Activated T-cell treated with anti-CD3 and anti-CD28 coated beads, Interleukin-2, amount 50 U/mL, for 24 hours (primary cell): ENCODE data around the gene LTB4R2.
A peak's percentile ranks its signal among the peaks of the same experiment; 100 is the strongest.
"Not testable (repeated sequence)": the region's sequence is repeated elsewhere in the genome, so short reads cannot be mapped to it uniquely, and the experiment has no call there.

ENCODE experiments used
- DNase-seq: peaks from one replicate; pipeline ENCODE4 v3.0.0-alpha.2; 2020
- H3K27ac Mint-ChIP-seq: 2 replicates; pipeline ENCODE4 v1.8.0; 2020; ENCODE audit warnings: mild to moderate bottlenecking, mixed read lengths
- H3K27me3 Mint-ChIP-seq: 2 replicates; pipeline ENCODE4 v1.8.0; 2020; ENCODE audit warnings: mixed read lengths
- H3K36me3 Mint-ChIP-seq: 2 replicates; pipeline ENCODE4 v1.8.0; 2020; ENCODE audit warnings: low read depth, mixed read lengths
- H3K4me1 Mint-ChIP-seq: 2 replicates; pipeline ENCODE4 v1.8.0; 2020; ENCODE audit warnings: low read depth, mixed read lengths
- H3K4me3 Mint-ChIP-seq: 2 replicates; pipeline ENCODE4 v1.8.0; 2020; ENCODE audit warnings: mild to moderate bottlenecking, moderate library complexity, mixed read lengths
- H3K9me3 Mint-ChIP-seq: 2 replicates; pipeline ENCODE4 v1.8.0; 2020; ENCODE audit warnings: mixed read lengths

Gene LTB4R2

DNA sequence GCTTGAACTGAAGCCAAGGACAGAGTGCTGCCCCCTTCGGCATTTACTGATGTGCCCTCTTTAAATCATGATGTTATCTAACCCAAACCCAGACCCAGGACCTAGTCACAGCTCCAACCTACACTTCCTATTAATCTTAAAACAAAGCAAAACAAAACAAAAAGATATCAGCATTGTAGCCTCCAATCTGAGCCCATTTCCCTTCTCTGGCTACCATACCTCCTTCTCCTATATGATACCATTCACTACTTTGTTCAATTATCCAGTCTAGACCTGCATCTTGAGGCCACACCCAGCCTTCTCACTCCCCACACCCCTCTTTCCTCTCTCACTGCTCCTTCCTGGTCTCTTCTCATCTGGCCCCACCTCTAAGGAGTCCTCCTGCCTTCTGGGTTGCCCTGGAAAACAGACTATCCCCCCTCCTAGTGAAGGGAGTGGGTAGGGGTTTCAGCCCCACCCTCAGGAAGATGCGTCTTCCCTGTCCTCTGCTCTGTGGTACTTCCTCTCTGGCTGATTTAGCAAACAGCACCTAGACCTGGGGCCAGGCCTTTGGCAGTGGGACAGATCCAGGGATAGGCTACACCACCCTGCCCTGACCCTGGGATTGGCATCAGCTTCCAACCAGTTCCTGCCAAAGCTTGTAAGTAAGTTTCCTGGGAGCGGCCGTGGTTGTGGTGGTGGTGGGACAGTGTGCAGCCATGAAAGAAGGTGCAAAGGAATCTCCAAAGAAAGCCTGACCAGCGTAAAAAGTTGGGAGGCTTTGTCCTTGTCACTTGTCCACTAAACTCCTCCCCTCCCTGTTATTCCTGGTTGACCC lies 4.6 kb downstream of the LTB4R2 start:
- Mint-ChIP-seq H3K4me3 (no peak overlapping the region), H3K27ac (peak overlapping the region; percentile 51), H3K36me3 (peaks cover 42% of the 10 kb centered on the region), H3K4me1 (peaks cover 66% of the 10 kb centered on the region), H3K27me3 (no peaks in the 10 kb centered on the region), H3K9me3 (no peaks in the 10 kb centered on the region)
- DNase-seq, result no peak

DNA sequence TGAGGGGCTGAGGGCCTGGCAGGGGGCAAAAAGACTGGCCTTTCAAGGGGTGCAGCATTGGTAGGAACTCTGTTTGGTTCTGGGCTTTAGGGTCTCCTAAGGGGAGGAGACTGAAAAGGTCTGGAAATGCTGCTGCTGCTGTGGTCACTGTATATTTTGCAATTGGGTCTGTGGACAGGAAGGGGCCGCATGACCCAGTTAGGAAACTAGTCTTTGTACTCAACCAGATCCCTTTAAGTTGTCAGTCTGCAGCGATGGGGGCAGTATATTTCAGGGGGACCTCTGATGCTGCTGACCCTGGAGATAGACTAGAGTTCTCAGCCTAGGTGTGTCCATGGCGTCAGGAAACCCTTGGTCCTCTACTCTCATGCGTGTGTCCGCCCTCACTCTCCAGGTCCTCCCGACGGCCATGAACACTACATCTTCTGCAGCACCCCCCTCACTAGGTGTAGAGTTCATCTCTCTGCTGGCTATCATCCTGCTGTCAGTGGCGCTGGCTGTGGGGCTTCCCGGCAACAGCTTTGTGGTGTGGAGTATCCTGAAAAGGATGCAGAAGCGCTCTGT lies 5.4 kb downstream of the LTB4R2 start:
- peaks cover 58% of the 10 kb centered on the region for H3K4me1 Mint-ChIP-seq

DNA sequence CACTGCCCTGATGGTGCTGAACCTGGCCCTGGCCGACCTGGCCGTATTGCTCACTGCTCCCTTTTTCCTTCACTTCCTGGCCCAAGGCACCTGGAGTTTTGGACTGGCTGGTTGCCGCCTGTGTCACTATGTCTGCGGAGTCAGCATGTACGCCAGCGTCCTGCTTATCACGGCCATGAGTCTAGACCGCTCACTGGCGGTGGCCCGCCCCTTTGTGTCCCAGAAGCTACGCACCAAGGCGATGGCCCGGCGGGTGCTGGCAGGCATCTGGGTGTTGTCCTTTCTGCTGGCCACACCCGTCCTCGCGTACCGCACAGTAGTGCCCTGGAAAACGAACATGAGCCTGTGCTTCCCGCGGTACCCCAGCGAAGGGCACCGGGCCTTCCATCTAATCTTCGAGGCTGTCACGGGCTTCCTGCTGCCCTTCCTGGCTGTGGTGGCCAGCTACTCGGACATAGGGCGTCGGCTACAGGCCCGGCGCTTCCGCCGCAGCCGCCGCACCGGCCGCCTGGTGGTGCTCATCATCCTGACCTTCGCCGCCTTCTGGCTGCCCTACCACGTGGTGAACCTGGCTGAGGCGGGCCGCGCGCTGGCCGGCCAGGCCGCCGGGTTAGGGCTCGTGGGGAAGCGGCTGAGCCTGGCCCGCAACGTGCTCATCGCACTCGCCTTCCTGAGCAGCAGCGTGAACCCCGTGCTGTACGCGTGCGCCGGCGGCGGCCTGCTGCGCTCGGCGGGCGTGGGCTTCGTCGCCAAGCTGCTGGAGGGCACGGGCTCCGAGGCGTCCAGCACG lies 6.1 kb downstream of the LTB4R2 start:
- H3K27me3 Mint-ChIP-seq, result no peaks in the 10 kb centered on the region
- no peak overlapping the region for H3K27ac Mint-ChIP-seq
- no peak overlapping the region for H3K4me3 Mint-ChIP-seq
- no peaks in the 10 kb centered on the region for H3K9me3 Mint-ChIP-seq
- H3K36me3 Mint-ChIP-seq, result peaks cover 35% of the 10 kb centered on the region
- H3K4me1 Mint-ChIP-seq, result peaks cover 56% of the 10 kb centered on the region
- DNase-seq, result no peak

More for the DNA sequence above, 5.4 kb downstream of the LTB4R2 start:
- no peak for DNase-seq
- Mint-ChIP-seq H3K9me3 (no peaks in the 10 kb centered on the region), H3K4me3 (no peak overlapping the region), H3K36me3 (peaks cover 37% of the 10 kb centered on the region), H3K27ac (peak overlapping the region; percentile 26), H3K27me3 (no peaks in the 10 kb centered on the region)

DNA sequence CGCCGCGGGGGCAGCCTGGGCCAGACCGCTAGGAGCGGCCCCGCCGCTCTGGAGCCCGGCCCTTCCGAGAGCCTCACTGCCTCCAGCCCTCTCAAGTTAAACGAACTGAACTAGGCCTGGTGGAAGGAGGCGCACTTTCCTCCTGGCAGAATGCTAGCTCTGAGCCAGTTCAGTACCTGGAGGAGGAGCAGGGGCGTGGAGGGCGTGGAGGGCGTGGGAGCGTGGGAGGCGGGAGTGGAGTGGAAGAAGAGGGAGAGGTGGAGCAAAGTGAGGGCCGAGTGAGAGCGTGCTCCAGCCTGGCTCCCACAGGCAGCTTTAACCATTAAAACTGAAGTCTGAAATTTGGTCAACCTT lies 6.6 kb downstream of the LTB4R2 start:
- H3K27me3 Mint-ChIP-seq, result no peaks in the 10 kb centered on the region
- no peak overlapping the region for H3K4me3 Mint-ChIP-seq
- H3K27ac Mint-ChIP-seq, result no peak overlapping the region
- H3K36me3 Mint-ChIP-seq, result peaks cover 35% of the 10 kb centered on the region
- peaks cover 52% of the 10 kb centered on the region for H3K4me1 Mint-ChIP-seq
- H3K9me3 Mint-ChIP-seq, result no peaks in the 10 kb centered on the region
- no peak for DNase-seq

DNA sequence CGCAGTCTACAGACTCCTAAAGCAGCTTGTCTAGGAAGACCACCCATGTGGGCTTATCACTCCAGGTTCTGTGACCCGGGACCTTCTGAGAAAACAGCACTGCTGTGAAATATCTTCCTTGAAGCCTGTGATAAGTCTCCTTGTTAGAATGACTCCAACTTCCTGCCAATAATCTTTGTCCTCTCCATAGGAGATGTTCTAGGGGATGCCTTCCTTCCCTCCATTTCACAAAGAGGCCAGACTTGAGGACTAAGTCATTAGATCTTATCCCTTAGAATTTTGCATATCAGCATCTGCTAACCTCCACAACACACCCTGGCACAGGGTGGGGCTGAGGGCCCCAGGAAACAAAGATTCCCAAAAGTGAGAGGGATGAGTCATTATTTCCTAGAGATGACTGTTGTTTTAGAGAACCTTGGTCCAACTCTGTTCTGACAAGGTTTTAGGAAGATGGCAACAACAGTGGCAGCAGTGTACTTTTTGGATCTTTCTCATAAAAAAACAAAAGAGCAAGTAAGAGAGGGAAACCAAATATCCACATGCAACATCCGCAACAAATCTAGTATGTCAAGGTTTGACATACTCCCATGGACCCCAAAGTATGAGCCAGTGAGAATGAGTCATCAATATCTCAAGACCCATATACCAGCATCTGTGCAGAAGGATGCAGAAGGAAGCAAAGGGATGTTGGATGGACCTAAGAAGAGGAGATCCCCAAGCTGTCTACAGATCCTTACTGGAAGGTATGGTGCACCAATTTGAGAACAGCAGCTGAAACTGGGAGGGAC lies 7.4 kb downstream of the LTB4R2 start:
- H3K27ac Mint-ChIP-seq, result peak overlapping the region; percentile 69
- no peaks in the 10 kb centered on the region for H3K27me3 Mint-ChIP-seq
- DNase-seq, result no peak
- H3K4me3 Mint-ChIP-seq, result no peak overlapping the region
- H3K36me3 Mint-ChIP-seq, result peaks cover 28% of the 10 kb centered on the region
- H3K4me1 Mint-ChIP-seq, result peaks cover 45% of the 10 kb centered on the region
- no peaks in the 10 kb centered on the region for H3K9me3 Mint-ChIP-seq

DNA sequence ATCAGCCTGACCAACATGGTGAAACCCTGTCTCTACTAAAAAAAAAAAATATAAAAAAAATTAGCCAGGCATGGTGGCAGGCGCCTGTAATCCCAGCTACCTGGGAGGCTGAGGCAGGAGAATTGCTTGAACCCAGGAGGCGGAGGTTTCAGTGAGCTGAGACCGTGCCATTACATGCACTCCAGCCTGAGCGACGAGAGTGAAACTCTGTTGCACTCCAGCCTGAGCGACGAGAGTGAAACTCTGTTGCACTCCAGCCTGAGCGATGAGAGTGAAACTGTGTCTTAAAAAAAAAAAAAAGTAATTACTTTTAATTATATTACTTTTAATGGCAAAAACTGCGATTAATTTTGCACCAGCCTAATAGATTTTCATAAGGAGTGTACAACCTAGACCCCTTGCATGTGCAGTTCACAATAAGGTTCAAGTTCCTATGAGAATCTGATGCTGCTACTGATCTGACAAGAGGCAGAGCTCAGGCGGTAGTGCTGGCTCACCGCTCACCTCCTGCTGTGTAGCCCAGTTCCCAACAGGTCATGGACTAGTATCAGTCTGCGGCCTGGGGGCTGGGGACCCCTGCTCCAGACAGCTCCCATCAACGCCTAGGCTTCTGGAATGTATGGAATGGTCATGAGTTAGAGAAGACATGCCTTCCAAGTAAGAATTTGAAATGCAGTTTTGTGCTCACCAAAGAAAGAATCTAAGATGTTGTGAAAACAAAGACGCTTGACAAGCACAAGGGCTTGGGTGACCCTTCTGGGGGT lies 11.5 kb downstream of the LTB4R2 start:
- H3K4me1 Mint-ChIP-seq, result peaks cover 16% of the 10 kb centered on the region
- H3K9me3 Mint-ChIP-seq, result no peaks in the 10 kb centered on the region
- peaks cover 4% of the 10 kb centered on the region for H3K36me3 Mint-ChIP-seq
- no peak overlapping the region for H3K4me3 Mint-ChIP-seq
- H3K27me3 Mint-ChIP-seq, result no peaks in the 10 kb centered on the region
- DNase-seq, result no peak
- no peak overlapping the region for H3K27ac Mint-ChIP-seq

DNA sequence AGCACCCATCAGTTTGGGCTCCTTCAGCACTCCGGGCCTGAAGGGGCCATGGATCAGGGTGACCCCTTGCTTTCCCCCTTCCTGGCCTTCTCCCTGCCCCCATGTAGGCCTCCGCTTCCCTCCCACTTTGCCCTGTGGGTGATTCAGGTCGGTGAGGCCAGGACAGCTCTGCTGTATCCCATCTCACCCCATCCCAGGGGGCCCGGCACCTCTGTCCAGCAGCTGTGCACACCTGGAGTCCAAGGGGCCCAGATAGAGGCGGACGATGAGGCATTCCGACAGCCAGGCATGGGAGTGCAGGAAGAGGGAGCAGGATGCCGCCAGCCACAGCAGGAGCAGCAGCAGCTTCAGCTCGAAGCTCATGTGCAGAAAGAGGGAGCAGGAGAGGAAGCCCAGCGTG lies 12.7 kb downstream of the LTB4R2 start:
- H3K36me3 Mint-ChIP-seq, result no peaks in the 10 kb centered on the region
- H3K9me3 Mint-ChIP-seq, result no peaks in the 10 kb centered on the region
- no peak overlapping the region for H3K4me3 Mint-ChIP-seq
- no peak for DNase-seq
- no peak overlapping the region for H3K27ac Mint-ChIP-seq
- peaks cover 8% of the 10 kb centered on the region for H3K4me1 Mint-ChIP-seq
- H3K27me3 Mint-ChIP-seq, result no peaks in the 10 kb centered on the region

DNA sequence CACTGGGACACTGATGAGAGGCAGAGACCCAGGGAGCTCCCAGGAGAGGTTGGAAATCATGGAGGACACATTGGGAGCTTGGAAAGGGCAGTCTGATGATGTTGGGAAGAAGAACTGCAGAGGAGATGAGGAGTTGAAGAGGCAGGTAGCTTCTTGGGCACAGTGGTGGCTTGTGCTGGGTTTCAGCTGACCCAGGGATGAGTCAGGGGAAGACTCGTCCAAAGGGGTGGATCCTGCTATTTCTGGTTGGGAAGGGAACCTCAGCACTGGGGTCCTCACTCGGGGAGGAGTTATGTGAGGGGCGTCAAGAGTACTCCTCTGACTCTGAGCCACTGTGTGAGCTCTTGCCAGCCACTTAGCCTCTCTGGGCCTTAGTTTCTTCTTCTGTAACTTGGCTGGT lies 13.4 kb downstream of the LTB4R2 start:
- Mint-ChIP-seq H3K27me3 (no peaks in the 10 kb centered on the region), H3K9me3 (no peaks in the 10 kb centered on the region), H3K36me3 (no peaks in the 10 kb centered on the region), H3K27ac (no peak overlapping the region), H3K4me1 (peaks cover 4% of the 10 kb centered on the region), H3K4me3 (no peak overlapping the region)
- DNase-seq, result no peak

DNA sequence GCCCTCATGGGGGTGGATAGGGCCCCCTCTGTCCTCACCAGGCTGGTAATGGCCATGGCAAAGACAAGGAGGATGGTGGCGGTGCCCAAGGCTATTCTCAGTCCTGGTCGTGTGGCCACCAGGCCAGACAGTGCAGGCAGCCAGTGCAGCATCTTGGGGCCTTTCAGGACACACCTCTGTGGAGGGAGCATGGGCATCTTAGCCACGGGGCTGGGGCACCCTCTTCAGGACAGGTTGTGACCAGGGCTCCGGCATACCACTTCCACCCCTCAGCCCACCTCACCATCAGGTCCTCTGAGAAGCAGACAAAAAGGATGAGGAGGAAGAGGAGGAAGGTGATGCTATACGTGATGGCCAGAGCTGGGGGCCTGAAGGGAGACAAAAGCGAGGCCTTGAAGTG lies 14.1 kb downstream of the LTB4R2 start:
- H3K36me3 Mint-ChIP-seq, result no peaks in the 10 kb centered on the region
- H3K4me3 Mint-ChIP-seq, result no peak overlapping the region
- H3K27ac Mint-ChIP-seq, result no peak overlapping the region
- H3K27me3 Mint-ChIP-seq, result no peaks in the 10 kb centered on the region
- no peaks in the 10 kb centered on the region for H3K9me3 Mint-ChIP-seq
- no peak for DNase-seq
- peaks cover 4% of the 10 kb centered on the region for H3K4me1 Mint-ChIP-seq

DNA sequence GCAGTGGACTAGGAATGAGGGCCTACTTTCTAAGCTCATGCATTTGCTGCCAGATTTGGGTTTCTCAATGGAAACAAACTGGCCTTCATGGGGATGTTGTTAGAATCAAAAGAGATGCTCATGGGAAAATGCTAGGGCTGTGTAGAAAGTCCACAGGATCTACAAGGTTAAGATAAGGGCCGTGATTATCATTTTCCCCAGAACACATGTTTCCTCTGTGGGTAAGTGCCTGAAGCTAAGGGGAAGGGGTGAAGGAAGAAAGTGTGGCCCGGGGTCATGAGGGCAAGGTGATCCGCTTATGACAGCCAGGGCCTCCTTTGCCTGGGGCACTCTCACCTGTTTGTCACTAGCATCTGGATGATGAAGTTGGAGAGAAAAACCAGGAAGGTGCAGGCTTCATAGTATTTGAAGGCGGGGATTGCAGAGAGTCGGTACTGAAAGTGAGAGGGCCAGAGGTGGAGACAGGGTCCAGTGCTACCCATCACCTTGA lies 15.1 kb downstream of the LTB4R2 start:
- H3K9me3 Mint-ChIP-seq, result no peaks in the 10 kb centered on the region
- H3K4me1 Mint-ChIP-seq, result peaks cover 15% of the 10 kb centered on the region
- no peaks in the 10 kb centered on the region for H3K36me3 Mint-ChIP-seq
- no peak overlapping the region for H3K27ac Mint-ChIP-seq
- H3K4me3 Mint-ChIP-seq, result no peak overlapping the region
- no peak for DNase-seq
- no peaks in the 10 kb centered on the region for H3K27me3 Mint-ChIP-seq

DNA sequence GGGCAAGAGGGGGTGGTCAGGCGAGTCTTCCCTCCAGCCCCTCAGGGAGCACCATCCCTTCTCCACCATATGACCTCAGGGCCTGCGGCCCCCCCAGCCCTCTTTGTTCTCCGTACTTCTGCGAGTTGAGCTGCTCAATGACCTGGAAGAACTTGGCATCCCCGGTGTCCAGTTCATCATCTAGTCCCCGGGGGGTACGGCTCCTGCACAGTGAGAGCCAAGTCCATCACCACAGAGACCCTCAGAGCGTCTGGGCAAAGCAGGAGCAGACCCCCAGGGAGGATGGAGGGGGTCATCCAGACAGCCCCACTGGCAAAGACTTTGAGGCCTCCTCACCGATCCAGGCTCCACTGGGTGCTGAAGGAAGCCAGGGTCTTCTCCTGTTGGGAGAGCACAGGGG lies 16.0 kb downstream of the LTB4R2 start:
- Mint-ChIP-seq H3K9me3 (no peaks in the 10 kb centered on the region), H3K4me1 (peaks cover 16% of the 10 kb centered on the region), H3K27ac (no peak overlapping the region), H3K4me3 (no peak overlapping the region), H3K27me3 (no peaks in the 10 kb centered on the region), H3K36me3 (no peaks in the 10 kb centered on the region)
- DNase-seq, result no peak

DNA sequence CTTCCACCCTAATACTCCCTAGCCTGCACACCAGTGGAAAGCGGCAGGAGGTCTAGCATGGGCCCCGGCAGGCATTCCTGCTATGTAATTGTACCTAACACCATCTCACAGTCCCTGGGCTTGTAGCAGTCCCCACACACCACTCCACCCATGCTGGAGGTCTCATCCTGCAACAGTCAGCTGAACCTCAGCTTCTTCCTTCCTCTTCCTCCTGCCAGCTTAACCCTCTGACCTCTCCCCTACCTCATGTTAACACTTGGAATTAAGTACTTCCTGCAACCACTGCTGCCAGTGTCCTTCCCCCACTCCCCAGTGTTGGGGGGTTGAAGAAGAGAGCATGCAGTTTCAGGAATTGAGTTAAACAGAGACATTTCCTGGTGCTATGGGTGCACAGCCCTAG lies 17.4 kb downstream of the LTB4R2 start:
- H3K9me3 Mint-ChIP-seq, result no peaks in the 10 kb centered on the region
- H3K4me1 Mint-ChIP-seq, result peaks cover 23% of the 10 kb centered on the region
- H3K27ac Mint-ChIP-seq, result no peak overlapping the region
- H3K4me3 Mint-ChIP-seq, result no peak overlapping the region
- H3K27me3 Mint-ChIP-seq, result peaks cover 3% of the 10 kb centered on the region
- no peak for DNase-seq
- H3K36me3 Mint-ChIP-seq, result no peaks in the 10 kb centered on the region

DNA sequence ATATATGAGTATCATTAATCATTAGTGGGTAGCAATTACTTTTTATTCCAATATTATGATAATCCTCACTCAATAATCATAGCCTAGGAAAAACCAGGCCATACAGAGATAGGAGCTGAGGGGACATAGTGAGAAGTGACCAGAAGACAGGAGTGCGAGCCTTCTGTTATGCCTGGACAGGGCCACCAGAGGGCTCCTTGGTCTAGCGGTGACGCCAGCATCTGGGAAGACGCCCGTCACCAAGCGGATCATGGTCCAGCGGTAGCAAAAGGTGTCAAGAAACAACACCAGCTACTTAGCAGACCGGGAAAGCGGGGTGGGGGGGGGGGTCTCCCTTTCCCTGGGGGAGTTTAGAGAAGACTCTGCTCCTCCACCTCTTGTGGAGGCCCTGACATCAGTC lies 18.0 kb downstream of the LTB4R2 start:
- peaks cover 29% of the 10 kb centered on the region for H3K4me1 Mint-ChIP-seq
- not testable (repeated sequence) for H3K27me3 Mint-ChIP-seq, H3K4me3 Mint-ChIP-seq, DNase-seq, H3K9me3 Mint-ChIP-seq, H3K36me3 Mint-ChIP-seq, H3K27ac Mint-ChIP-seq
